Endothelial cell (in vitro differentiated cells): ENCODE results near the gene TCERG1L. TPM values are rescaled to one million over a fixed set of nuclear protein-coding genes. Genes with fewer than 3 reads are reported as not detected.
"Not testable (repeated sequence)": the region's sequence is repeated elsewhere in the genome, so short reads cannot be mapped to it uniquely, and the experiment has no call there.

ENCODE experiments used
- DNase-seq: peaks from one replicate; pipeline ENCODE4 v3.0.0; 2021; ENCODE audit warnings: low spot score
- H3K27ac Mint-ChIP-seq: one replicate; pipeline ENCODE4 v1.8.0; 2021; ENCODE audit warnings: mixed read lengths, inconsistent platforms; ENCODE audit not compliant: unreplicated experiment
- H3K27me3 Mint-ChIP-seq: one replicate; pipeline ENCODE4 v1.8.0; 2021; ENCODE audit warnings: mild to moderate bottlenecking, moderate library complexity, mixed read lengths, inconsistent platforms; ENCODE audit not compliant: unreplicated experiment
- H3K36me3 Mint-ChIP-seq: one replicate; pipeline ENCODE4 v1.8.0; 2021; ENCODE audit warnings: mild to moderate bottlenecking, low read depth, mixed read lengths, inconsistent platforms; ENCODE audit not compliant: unreplicated experiment
- H3K4me1 Mint-ChIP-seq: one replicate; pipeline ENCODE4 v1.8.0; 2021; ENCODE audit warnings: mild to moderate bottlenecking, mixed read lengths, inconsistent platforms; ENCODE audit not compliant: unreplicated experiment
- H3K4me3 Mint-ChIP-seq: one replicate; pipeline ENCODE4 v1.8.0; 2021; ENCODE audit warnings: mild to moderate bottlenecking, mixed read lengths, inconsistent platforms; ENCODE audit not compliant: unreplicated experiment
- H3K9me3 Mint-ChIP-seq: one replicate; pipeline ENCODE4 v1.8.0; 2021; ENCODE audit warnings: mixed read lengths, inconsistent platforms; ENCODE audit not compliant: unreplicated experiment
- CTCF ChIP-seq: fragments of 200-600 bp; sonication (generic); IDR thresholded peaks from one replicate; pipeline ENCODE4 v1.5.0; 2021; ENCODE audit warnings: antibody characterized with exemption; ENCODE audit not compliant: unreplicated experiment
- total RNA-seq: library from RNA; stranded (reverse); fragmentation: NEBNext Ultra II Directional; extraction: Animal tissue kit (Norgen Biotek cat#: 25700); gene quantifications from one replicate; pipeline ENCODE4 v1.2.1, GENCODE V29; 2021; ENCODE audit not compliant: unreplicated experiment

The TCERG1L gene
- total RNA-seq, 1 donor from 2014 or later, result not detected

- no peak for TF ChIP-seq CTCF
- H3K27me3 Mint-ChIP-seq, result peaks cover 3% of the 10 kb centered on the region
- H3K36me3 Mint-ChIP-seq, result peaks cover 10% of the 10 kb centered on the region
- DNase-seq, result no peak
- H3K4me1 Mint-ChIP-seq, result no peaks in the 10 kb centered on the region
- H3K27ac Mint-ChIP-seq, result no peak overlapping the region
- peaks cover 23% of the 10 kb centered on the region for H3K9me3 Mint-ChIP-seq
- H3K4me3 Mint-ChIP-seq, result no peak overlapping the region
Measured at GRCh38 chr10:131102676-131103075, 208.8 kb downstream of the TCERG1L start.

- TF ChIP-seq CTCF, result no peak
- no peak for DNase-seq
- Mint-ChIP-seq H3K4me1 (no peaks in the 10 kb centered on the region), H3K36me3 (peaks cover 9% of the 10 kb centered on the region), H3K9me3 (peaks cover 21% of the 10 kb centered on the region), H3K27me3 (peaks cover 3% of the 10 kb centered on the region), H3K4me3 (no peak overlapping the region), H3K27ac (no peak overlapping the region)
Measured at GRCh38 chr10:131102147-131102546, 209.4 kb downstream of the TCERG1L start.

DNA sequence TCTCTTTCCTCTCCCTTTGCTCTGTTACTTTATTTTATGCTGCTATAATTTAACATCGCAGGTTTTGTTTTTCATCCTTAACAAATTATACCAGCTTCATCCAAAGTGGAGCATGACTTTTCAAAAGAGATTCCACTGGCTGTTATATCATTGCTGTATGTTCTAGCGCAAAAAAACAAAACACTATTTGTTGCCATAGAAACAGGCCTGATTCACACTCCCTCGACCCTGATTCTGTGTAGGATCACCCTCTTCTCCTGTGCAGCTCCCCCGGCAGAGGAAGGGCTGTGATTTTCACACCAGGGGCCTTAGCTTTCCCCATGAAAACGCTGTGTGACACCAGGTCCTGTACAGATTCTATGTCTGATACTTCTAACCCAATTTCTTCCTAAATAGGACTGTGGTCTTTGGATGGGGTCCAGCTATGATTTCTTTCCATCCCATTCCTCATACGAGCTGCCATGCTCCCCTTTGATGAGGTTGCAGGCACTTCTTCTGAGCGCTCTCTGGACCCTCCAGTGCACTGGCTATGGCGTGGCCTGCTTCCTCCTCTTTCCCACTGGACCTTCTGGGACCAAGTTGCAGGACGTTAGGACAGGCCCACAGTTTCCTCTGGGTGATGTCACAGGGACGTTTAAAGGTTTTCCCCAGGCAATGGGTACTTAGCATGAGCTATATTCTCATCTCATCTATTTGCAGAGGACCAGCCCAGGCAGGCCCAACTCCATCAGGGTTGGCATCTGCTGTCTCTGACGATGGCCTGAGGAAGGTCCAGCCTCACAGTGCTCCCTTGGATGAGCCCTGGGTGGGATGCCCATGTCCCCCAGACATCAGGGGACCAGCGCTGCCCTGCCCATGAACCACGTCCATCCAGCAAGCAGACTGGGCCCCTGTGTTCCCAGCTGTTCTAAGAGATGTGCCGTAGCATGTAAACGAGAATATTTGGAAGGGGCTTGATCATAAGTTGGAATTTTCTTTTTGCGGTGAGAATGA lies 210.8 kb downstream of the TCERG1L start:
- peak overlapping the region; percentile 11 for H3K4me3 Mint-ChIP-seq
- H3K27ac Mint-ChIP-seq, DNase-seq, H3K27me3 Mint-ChIP-seq, H3K4me1 Mint-ChIP-seq, H3K36me3 Mint-ChIP-seq: not testable (repeated sequence)
- H3K9me3 Mint-ChIP-seq, result peaks cover 12% of the 10 kb centered on the region

DNA sequence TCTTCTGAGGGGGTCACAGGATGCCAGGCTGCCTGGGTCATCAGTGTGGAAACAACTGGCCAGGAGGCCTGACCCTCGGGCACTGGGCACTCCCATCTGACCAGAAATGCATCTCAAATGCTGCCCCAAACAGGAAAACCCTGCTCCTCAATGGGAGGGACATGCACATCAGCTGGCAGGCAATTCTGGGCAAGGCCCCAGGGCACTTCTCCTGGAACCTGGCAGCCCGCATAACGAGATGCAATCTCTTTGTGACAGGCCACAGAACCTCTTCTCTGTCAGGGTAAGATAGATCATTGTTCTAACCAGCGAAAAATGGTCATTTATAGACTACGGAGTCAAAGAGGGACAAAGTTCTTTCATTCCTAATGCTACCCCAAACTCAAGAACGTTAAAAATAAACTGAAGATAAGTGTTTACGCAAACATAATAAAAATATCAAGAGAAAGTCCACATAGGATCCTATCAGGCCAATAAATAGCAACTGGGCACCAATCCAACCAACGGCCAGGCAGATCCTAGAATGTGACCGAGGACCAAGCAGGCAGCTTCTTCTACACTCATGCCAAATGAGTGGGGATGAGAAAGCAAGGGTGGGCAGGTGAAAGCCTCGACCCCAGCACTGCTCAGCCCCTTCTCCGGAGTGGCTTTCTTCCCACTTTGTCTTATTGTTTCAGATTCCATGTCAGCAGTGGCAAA lies 212.3 kb downstream of the TCERG1L start:
- peaks cover 12% of the 10 kb centered on the region for H3K9me3 Mint-ChIP-seq
- no peaks in the 10 kb centered on the region for H3K4me1 Mint-ChIP-seq
- no peak overlapping the region for H3K27ac Mint-ChIP-seq
- peaks cover 9% of the 10 kb centered on the region for H3K36me3 Mint-ChIP-seq
- DNase-seq, result no peak
- no peak overlapping the region for H3K4me3 Mint-ChIP-seq
- TF ChIP-seq CTCF, result no peak
- peaks cover 3% of the 10 kb centered on the region for H3K27me3 Mint-ChIP-seq

DNA sequence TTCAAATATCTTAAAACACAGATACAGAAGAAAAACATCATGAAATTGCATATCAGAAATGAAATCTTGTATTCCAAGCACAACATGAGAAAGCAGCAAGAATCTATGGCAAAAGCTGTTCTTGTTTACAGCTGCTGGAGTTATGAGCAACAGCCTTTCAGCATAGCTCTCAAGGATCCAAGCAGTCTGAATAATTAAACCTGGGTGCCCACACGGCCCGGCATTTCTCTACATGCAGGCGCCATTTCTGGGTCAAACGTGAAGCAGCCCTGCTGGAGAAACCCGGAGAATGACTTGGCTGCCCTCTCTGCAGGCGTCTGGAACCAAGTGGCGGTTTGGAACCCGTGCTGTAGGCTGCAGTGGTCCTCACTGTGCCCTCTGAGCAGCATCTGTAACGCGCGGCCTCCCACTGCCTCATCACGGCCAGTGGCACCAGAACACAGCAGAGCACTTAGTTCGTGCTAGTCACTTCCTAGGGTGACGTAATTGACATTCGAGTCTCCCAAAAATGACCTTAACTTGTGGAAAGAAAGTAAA lies 213.0 kb downstream of the TCERG1L start:
- H3K4me3 Mint-ChIP-seq, result no peak overlapping the region

More for the DNA sequence above, 213.0 kb downstream of the TCERG1L start:
- peaks cover 9% of the 10 kb centered on the region for H3K36me3 Mint-ChIP-seq
- peaks cover 12% of the 10 kb centered on the region for H3K9me3 Mint-ChIP-seq
- no peak for TF ChIP-seq CTCF
- no peaks in the 10 kb centered on the region for H3K4me1 Mint-ChIP-seq
- no peak overlapping the region for H3K27ac Mint-ChIP-seq
- peaks cover 5% of the 10 kb centered on the region for H3K27me3 Mint-ChIP-seq
- no peak for DNase-seq
